A549 (cell line): Measurements from ENCODE around the gene CYP1A2. TPM values are rescaled to one million over a fixed set of nuclear protein-coding genes. Genes with fewer than 3 reads are reported as not detected.

Source experiments
- ATAC-seq, 2 experiments: fragments of 200-7000 bp in 1 of 2; fragments of >200 bp in 1 of 2; cut with Nextera tagmentation in 1 of 2; cut with Tn5 transposase in 1 of 2; 3 replicates each; pipeline versions ENCODE4 v1.8.0 to v1.9.1; 2018 to 2020; ENCODE audit warnings: mild to moderate bottlenecking in 1 of 2, moderate library complexity in 1 of 2
- CTCF ChIA-PET: fragments of 300-600 bp; sonication (Branson Sonifier 250); formaldehyde crosslinking; extraction: SDS; loops from one replicate; lab custom pipeline; 2021; ENCODE audit warnings: antibody characterized with exemption, inconsistent platforms; lab: Yijun Ruan, JAX
- POLR2A ChIA-PET: fragments of 350-600 bp; formaldehyde crosslinking; extraction: SDS; loops from one replicate; lab custom pipeline; 2021; ENCODE audit warnings: antibody characterized with exemption, inconsistent platforms; lab: Yijun Ruan, JAX
- DNase-seq, 2 experiments: peaks; one replicate each; pipeline versions ENCODE4 v3.0.0 to v3.0.0-alpha.2; 2011 to 2016; ENCODE audit warnings: low read depth in 1 of 2, low spot score in 1 of 2
- FAIRE-seq: peaks from 2 replicates; lab custom pipeline; 2011; peaks lifted over from hg19 to GRCh38; lab: Jason Lieb, UNC
- H3K27ac ChIP-seq, 2 experiments: fragments of >200 bp; sonication (Bioruptor Twin); formaldehyde crosslinking; 3 replicates each; pipeline ENCODE4 v1.5.1; 2016 to 2017
- H3K4me1 ChIP-seq: fragments of >200 bp; sonication (Bioruptor Twin); formaldehyde crosslinking; 3 replicates; pipeline ENCODE4 v1.6.1; 2016
- H3K4me2 ChIP-seq: fragments of >200 bp; sonication (Bioruptor Twin); formaldehyde crosslinking; 3 replicates; pipeline ENCODE4 v1.6.1; 2016
- H3K4me3 ChIP-seq: fragments of >200 bp; sonication (Bioruptor Twin); formaldehyde crosslinking; 3 replicates; pipeline ENCODE4 v1.5.1; 2016
- H3K9me3 ChIP-seq: fragments of >200 bp; sonication (Bioruptor Twin); formaldehyde crosslinking; 3 replicates; pipeline ENCODE4 v1.6.1; 2016
- BCL3 ChIP-seq: fragments of >200 bp; sonication (Bioruptor Twin); formaldehyde crosslinking; IDR thresholded peaks from 3 replicates; pipeline ENCODE4 v1.6.1; 2016
- CBX2 ChIP-seq: fragments of 200-600 bp; sonication (generic); IDR thresholded peaks from 2 replicates; pipeline ENCODE4 v1.6.1; 2016; ENCODE audit warnings: low read depth, mild to moderate bottlenecking, borderline replicate concordance
- CHD4 ChIP-seq: fragments of 200-600 bp; sonication (generic); IDR thresholded peaks from 2 replicates; pipeline ENCODE4 v1.6.1; 2016; ENCODE audit warnings: antibody characterized with exemption, mild to moderate bottlenecking, borderline replicate concordance
- E2F6 ChIP-seq: IDR thresholded peaks from 2 replicates; pipeline ENCODE4 v1.6.1; 2012; ENCODE audit warnings: low read depth, borderline replicate concordance
- EHF ChIP-seq: fragments of 250-450 bp; sonication (Bioruptor Pico); IDR thresholded peaks from 2 replicates; pipeline ENCODE4 v1.5.0; 2020; ENCODE audit warnings: mild to moderate bottlenecking
- EHMT2 ChIP-seq: fragments of 200-600 bp; sonication (generic); IDR thresholded peaks from 2 replicates; pipeline ENCODE4 v1.6.1; 2016; ENCODE audit warnings: antibody characterized with exemption, low read depth, mild to moderate bottlenecking, moderate library complexity
- ELK1 ChIP-seq: fragments of 150-350 bp; IDR thresholded peaks from 2 replicates; pipeline ENCODE4 v1.6.1; 2014; ENCODE audit warnings: low read depth, mild to moderate bottlenecking, low read length
- EP300 ChIP-seq, 2 experiments: fragments of >200 bp; sonication (Bioruptor Twin); formaldehyde crosslinking; IDR thresholded peaks; 2 replicates in 1 of 2; 3 replicates in 1 of 2; pipeline ENCODE4 v1.6.1; 2016 to 2017
- FOSB ChIP-seq: fragments of 250-450 bp; sonication (Bioruptor Pico); IDR thresholded peaks from 2 replicates; pipeline ENCODE4 v1.5.0; 2020; ENCODE audit warnings: mild to moderate bottlenecking, moderate library complexity
- HDAC2 ChIP-seq: fragments of 200-600 bp; sonication (generic); IDR thresholded peaks from 2 replicates; pipeline ENCODE4 v1.6.1; 2016
- HEYL ChIP-seq: fragments of 250-450 bp; sonication (Bioruptor Pico); IDR thresholded peaks from 2 replicates; pipeline ENCODE4 v1.8.0; 2021; ENCODE audit warnings: mild to moderate bottlenecking, moderate library complexity
- HOXB13 ChIP-seq: fragments of 250-450 bp; sonication (Bioruptor Pico); IDR thresholded peaks from 2 replicates; pipeline ENCODE4 v1.5.0; 2020; ENCODE audit warnings: low read depth, mild to moderate bottlenecking, moderate library complexity
- KDM1A ChIP-seq: fragments of 200-600 bp; sonication (generic); IDR thresholded peaks from 2 replicates; pipeline ENCODE4 v1.6.1; 2016; ENCODE audit warnings: low read depth, mild to moderate bottlenecking
- KDM5A ChIP-seq: fragments of 200-600 bp; sonication (generic); IDR thresholded peaks from 2 replicates; pipeline ENCODE4 v1.6.1; 2016; ENCODE audit warnings: antibody characterized with exemption, mild to moderate bottlenecking
- NFE2L2 ChIP-seq: fragments of 150-350 bp; conservative IDR thresholded peaks from 2 replicates; pipeline ENCODE4 v1.6.1; 2014; ENCODE audit warnings: low read length
- PHF8 ChIP-seq: fragments of 200-600 bp; sonication (generic); IDR thresholded peaks from 2 replicates; pipeline ENCODE4 v1.6.1; 2016; ENCODE audit warnings: low read depth, mild to moderate bottlenecking, antibody characterized with exemption, moderate library complexity, borderline replicate concordance
- POLR2AphosphoS2 ChIP-seq: conservative IDR thresholded peaks from 2 replicates; pipeline ENCODE4 v1.6.1; 2012; ENCODE audit warnings: low read length, improper control_type of control experiment, inconsistent platforms
- RAD21 ChIP-seq, 2 experiments: fragments of >200 bp in 1 of 2; sonication (Bioruptor Twin) in 1 of 2; formaldehyde crosslinking in 1 of 2; IDR thresholded peaks in 1 of 2; conservative IDR thresholded peaks in 1 of 2; 2 replicates in 1 of 2; 3 replicates in 1 of 2; pipeline ENCODE4 v1.6.1; 2012 to 2018; ENCODE audit warnings: inconsistent platforms in 1 of 2
- RARB ChIP-seq: fragments of 250-450 bp; sonication (Bioruptor Pico); IDR thresholded peaks from 2 replicates; pipeline ENCODE4 v1.8.0; 2021; ENCODE audit warnings: mild to moderate bottlenecking, moderate library complexity
- RCOR1 ChIP-seq: fragments of 150-350 bp; IDR thresholded peaks from 2 replicates; pipeline ENCODE4 v1.6.1; 2014; ENCODE audit warnings: antibody characterized with exemption, low read length, low read depth
- RNF2 ChIP-seq: fragments of 200-600 bp; sonication (generic); IDR thresholded peaks from 2 replicates; pipeline ENCODE4 v1.6.1; 2016; ENCODE audit warnings: low read depth, mild to moderate bottlenecking, antibody characterized with exemption, moderate library complexity, borderline replicate concordance
- SREBF2 ChIP-seq: fragments of 450-650 bp; IDR thresholded peaks from 2 replicates; pipeline ENCODE4 v1.6.1; 2014; ENCODE audit warnings: mild to moderate bottlenecking, moderate library complexity
- TFCP2L1 ChIP-seq: fragments of 250-450 bp; sonication (Bioruptor Pico); IDR thresholded peaks from 2 replicates; pipeline ENCODE4 v1.5.0; 2021; ENCODE audit warnings: mild to moderate bottlenecking
- TP53 ChIP-seq: fragments of 250-450 bp; sonication (Bioruptor Pico); IDR thresholded peaks from 2 replicates; pipeline ENCODE4 v1.5.0; 2021; ENCODE audit warnings: mild to moderate bottlenecking, moderate library complexity
- ZFP36 ChIP-seq: fragments of 450-650 bp; IDR thresholded peaks from 2 replicates; pipeline ENCODE4 v1.6.1; 2014; ENCODE audit warnings: borderline replicate concordance; ENCODE audit not compliant: partially characterized antibody
- ZNF302 ChIP-seq: fragments of 250-450 bp; sonication (Bioruptor Pico); IDR thresholded peaks from 2 replicates; pipeline ENCODE4 v1.9.0; 2021; ENCODE audit warnings: inconsistent platforms, mild to moderate bottlenecking, moderate library complexity
- WGBS: methylation state at CpG from one replicate; pipeline ENCODE4 v1.1.6; 2017; ENCODE audit errors: missing lambda C conversion rate; 5-methylcytosine and 5-hydroxymethylcytosine counted together
- polyA plus RNA-seq, 4 experiments: library from polyadenylated mRNA; depleted of rRNA in 3 of 4; stranded (reverse); fragments of >200 nt; fragmentation: RNase III in 1 of 4; extraction: RNeasy Plus Mini Kit Qiagen cat#74134 plus additional on column Dnase treatment in 1 of 4; gene quantifications; 2 replicates in 3 of 4; 3 replicates in 1 of 4; pipeline ENCODE4 v1.2.3, GENCODE V29; 2011 to 2017

Gene CYP1A2
- polyA plus RNA-seq, 2 of the 4 experiments (the other 2 are of a cell fraction), result not detected

- Histone ChIP-seq H3K4me2 (no peak overlapping the region), H3K27ac (no peak overlapping the region), H3K4me3 (no peak overlapping the region), H3K9me3 (no peaks in the 10 kb centered on the region), H3K4me1 (peaks cover 24% of the 10 kb centered on the region)
- ChIA-PET CTCF (interaction anchor here (1.0 to 66.7 kb wide), 6 partner anchors 2 to 177 kb away, joined by 3 to 1908 read pairs (median 3); partner anchors contain the start of genes CPLX3, CSK, LMAN1L and ULK3), POLR2A (no interaction called here)
- no peak for FAIRE-seq
- WGBS, result 85% methylated on average over 9 of the region's 9 CpGs
- TF ChIP-seq CHD4 (no peak), EHMT2 (no peak), PHF8 (no peak), RAD21 (conservative IDR thresholded peaks at IDR 0.05 in 1 of 2, IDR thresholded peaks at IDR 0.05 in 1 of 2) (no peak), ELK1 (no peak), HEYL (no peak), E2F6 (no peak)
- no peak for DNase-seq
- ATAC-seq, result no peak
These were observed 40.1 kb downstream of the CYP1A2 start for GRCh38 chr15:74788683-74789151.

GRCh38 chr15:74789171-74789631, 40.6 kb downstream of the CYP1A2 start:
- CTCF ChIA-PET, result interaction anchor here (65.6 to 66.7 kb wide), 2 partner anchors 2 to 30 kb away, joined by 1908 read pairs; partner anchors contain the start of genes CPLX3, CSK, LMAN1L and ULK3
- no peak overlapping the region for H3K27ac ChIP-seq

GRCh38 chr15:74789741-74790079, 41.1 kb downstream of the CYP1A2 start:
- WGBS, result 82% methylated on average over 3 of the region's 3 CpGs
- Histone ChIP-seq H3K4me2 (no peak overlapping the region), H3K27ac (no peak overlapping the region; a peak in 2 of 6 replicates)
- TF ChIP-seq KDM5A (no peak), TFCP2L1 (CRISPR knock-in tag) (no peak), RAD21 (conservative IDR thresholded peaks at IDR 0.05 in 1 of 2, IDR thresholded peaks at IDR 0.05 in 1 of 2) (no peak), EHMT2 (no peak), SREBF2 (no peak), RNF2 (no peak), E2F6 (no peak), FOSB (CRISPR knock-in tag) (no peak), RCOR1 (no peak), EP300 (IDR thresholded peaks at IDR 0.05) (no peak), BCL3 (no peak), HOXB13 (CRISPR knock-in tag) (no peak), CBX2 (no peak), ZFP36 (no peak), RARB (no peak)

More at GRCh38 chr15:74789171-74789631, 40.6 kb downstream of the CYP1A2 start:
- no peaks in the 10 kb centered on the region for H3K9me3 ChIP-seq
- H3K4me2 ChIP-seq, result no peak overlapping the region
- WGBS, result 88% methylated on average over 14 of the region's 14 CpGs
- H3K4me1 ChIP-seq, result peaks cover 19% of the 10 kb centered on the region; the same call in 2 of the 3 replicates
- no peak overlapping the region for H3K4me3 ChIP-seq
- DNase-seq (no peak), ATAC-seq (no peak), FAIRE-seq (no peak)
- TF ChIP-seq RARB, result no peak
- no peak for TF ChIP-seq HDAC2
- TF ChIP-seq ELK1, result no peak
- TF ChIP-seq ZNF302 (CRISPR knock-in tag), result no peak
- TF ChIP-seq EHF (CRISPR knock-in tag), result no peak
- no peak for TF ChIP-seq HOXB13 (CRISPR knock-in tag)
- TF ChIP-seq NFE2L2, result no peak
- no peak for TF ChIP-seq TP53 (CRISPR knock-in tag)
- no peak for TF ChIP-seq E2F6
- no peak for TF ChIP-seq POLR2AphosphoS2
- no peak for TF ChIP-seq KDM1A
- POLR2A ChIA-PET, result no interaction called here

More at GRCh38 chr15:74789741-74790079, 41.1 kb downstream of the CYP1A2 start:
- ChIA-PET CTCF (interaction anchor here (65.6 to 66.7 kb wide), 2 partner anchors 1 to 29 kb away, joined by 1908 read pairs; partner anchors contain the start of genes CPLX3, CSK, LMAN1L and ULK3), POLR2A (no interaction called here)
- H3K9me3 ChIP-seq, result no peaks in the 10 kb centered on the region
- ATAC-seq (no peak), FAIRE-seq (no peak), DNase-seq (no peak)
- no peak overlapping the region for H3K4me3 ChIP-seq
- peaks cover 17% of the 10 kb centered on the region; the same call in 1 of the 3 replicates for H3K4me1 ChIP-seq
